ENCODE data around the gene VAV3. TPM values are rescaled to one million over a fixed set of nuclear protein-coding genes. Genes with fewer than 3 reads are reported as not detected.

VAV3 gene
- polyA plus RNA-seq, 3 donors, result 5.4 to 9.2 (median 9.0) TPM

DNA sequence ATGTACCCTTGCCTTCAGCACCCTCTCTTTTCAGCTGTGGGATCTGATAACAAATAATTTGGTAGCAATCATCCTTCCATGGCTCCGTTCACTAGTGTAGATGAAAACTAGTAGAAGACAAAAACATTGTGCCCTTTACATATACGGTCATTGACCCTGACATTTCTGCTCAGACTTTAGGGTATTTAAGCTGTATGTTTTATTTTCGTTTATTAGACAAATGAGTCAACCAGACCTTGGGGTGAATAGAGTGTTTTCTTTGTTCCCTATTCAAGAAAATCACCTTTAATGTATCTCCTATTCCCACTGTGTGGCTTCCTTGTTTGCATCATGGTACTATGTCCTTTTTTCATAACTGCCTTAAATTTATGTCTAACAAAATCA, 187.3 kb downstream of the VAV3 start:
- no peak overlapping the region for H2AFZ ChIP-seq (ENCODE audit: insufficient read depth, low read depth, low read length, poor library complexity, severe bottlenecking)
- Mint-ChIP-seq H3K4me3 (no peak overlapping the region), H3K4me1 (peaks cover 3% of the 10 kb centered on the region), H3K27ac (no peak overlapping the region), H3K27me3 (ENCODE audit: low read depth in 3 of 3) (peaks cover 0 to 2% (median 0%) of the 10 kb centered on the region in 3 donors), H3K36me3 (peaks cover 32 to 34% of the 10 kb centered on the region in 2 donors), H3K9me3 (no peaks in the 10 kb centered on the region)
- WGBS (ENCODE audit: insufficient coverage), result no CpG with 5 or more reads among the region's 3 CpGs
- no peaks in the 10 kb centered on the region for H3K79me2 ChIP-seq (ENCODE audit: insufficient read depth, low read length)
- peaks cover 8 to 21% of the 10 kb centered on the region in 2 donors for H3K36me3 ChIP-seq (replicated peaks in 1 of 2; ENCODE audit: control insufficient read depth in 1 of 2, insufficient read depth in 2 of 2, low read length in 2 of 2)
- no peak overlapping the region for H3K4me2 ChIP-seq (replicated peaks; ENCODE audit: extremely low read depth, low read length, poor library complexity, severe bottlenecking)
- peaks cover 4% of the 10 kb centered on the region for H4K20me1 ChIP-seq (ENCODE audit: insufficient read depth, low read length)
- no peak overlapping the region for H3K4me3 ChIP-seq (replicated peaks in 1 of 3; ENCODE audit: low read depth in 2 of 3, low read length in 3 of 3)
- TF ChIP-seq, protein P1, sequence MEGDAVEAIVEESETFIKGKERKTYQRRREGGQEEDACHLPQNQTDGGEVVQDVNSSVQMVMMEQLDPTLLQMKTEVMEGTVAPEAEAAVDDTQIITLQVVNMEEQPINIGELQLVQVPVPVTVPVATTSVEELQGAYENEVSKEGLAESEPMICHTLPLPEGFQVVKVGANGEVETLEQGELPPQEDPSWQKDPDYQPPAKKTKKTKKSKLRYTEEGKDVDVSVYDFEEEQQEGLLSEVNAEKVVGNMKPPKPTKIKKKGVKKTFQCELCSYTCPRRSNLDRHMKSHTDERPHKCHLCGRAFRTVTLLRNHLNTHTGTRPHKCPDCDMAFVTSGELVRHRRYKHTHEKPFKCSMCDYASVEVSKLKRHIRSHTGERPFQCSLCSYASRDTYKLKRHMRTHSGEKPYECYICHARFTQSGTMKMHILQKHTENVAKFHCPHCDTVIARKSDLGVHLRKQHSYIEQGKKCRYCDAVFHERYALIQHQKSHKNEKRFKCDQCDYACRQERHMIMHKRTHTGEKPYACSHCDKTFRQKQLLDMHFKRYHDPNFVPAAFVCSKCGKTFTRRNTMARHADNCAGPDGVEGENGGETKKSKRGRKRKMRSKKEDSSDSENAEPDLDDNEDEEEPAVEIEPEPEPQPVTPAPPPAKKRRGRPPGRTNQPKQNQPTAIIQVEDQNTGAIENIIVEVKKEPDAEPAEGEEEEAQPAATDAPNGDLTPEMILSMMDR (IDR thresholded peaks at IDR 0.05), result no peak
- DNase-seq, result no peak
- H3K27me3 ChIP-seq (ENCODE audit: control insufficient read depth in 2 of 2, insufficient read depth in 2 of 2, low read length in 2 of 2), result no peaks in the 10 kb centered on the region
- no peak overlapping the region for H3K27ac ChIP-seq (ENCODE audit: low read depth in 1 of 2, low read length in 2 of 2)
- no peaks in the 10 kb centered on the region for H3K4me1 ChIP-seq (ENCODE audit: control insufficient read depth in 1 of 2, insufficient read depth in 2 of 2, low read length in 2 of 2)
- no peak overlapping the region for H3K9ac ChIP-seq (ENCODE audit: insufficient read depth, low read length, poor library complexity, severe bottlenecking)
- intact Hi-C loops (cut with micrococcal nuclease), result no loop called here
- no peaks in the 10 kb centered on the region for H3K9me3 ChIP-seq (replicated peaks in 1 of 2; ENCODE audit: control insufficient read depth in 1 of 2, insufficient read depth in 1 of 2, low read length in 2 of 2)

DNA sequence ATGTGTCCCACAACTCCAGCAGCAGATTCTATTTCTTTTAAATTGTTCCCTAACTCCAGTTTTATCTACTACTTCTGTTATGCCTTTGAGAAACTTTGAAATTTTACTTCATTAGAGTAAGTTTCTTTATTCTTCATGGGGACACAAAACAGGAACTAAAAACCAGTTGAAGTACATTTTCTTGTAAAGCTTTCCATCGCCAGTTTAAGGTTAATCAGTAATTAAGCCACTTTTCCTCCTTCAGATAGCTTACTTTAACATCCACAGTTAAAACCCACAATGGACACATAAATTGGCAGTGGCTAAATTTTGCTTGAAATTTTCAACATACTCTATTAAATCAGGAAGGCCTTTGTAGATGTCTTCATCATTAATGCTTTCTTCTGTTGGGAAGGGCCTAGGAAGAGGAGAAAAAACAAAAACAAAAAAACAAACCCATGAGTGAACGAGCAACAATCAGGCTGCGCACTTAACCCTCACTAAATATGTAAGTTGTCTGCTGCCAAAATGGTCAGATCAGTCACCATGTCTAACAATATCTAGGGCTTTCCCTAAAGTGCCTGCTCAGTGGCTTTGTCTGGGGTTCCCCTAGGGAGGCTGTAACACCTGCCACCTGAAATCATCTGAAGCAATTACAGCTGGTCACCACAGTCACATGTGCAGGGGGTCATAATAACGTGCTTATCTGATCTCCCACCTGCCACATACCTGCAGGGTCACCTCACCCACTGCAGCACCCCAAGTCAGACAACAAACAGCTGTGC, 187.9 kb downstream of the VAV3 start:
- Mint-ChIP-seq H3K27ac (peak overlapping the region in 1 of 7 donors; percentile 5), H3K9me3 (no peaks in the 10 kb centered on the region), H3K36me3 (peaks cover 36 to 38% of the 10 kb centered on the region in 2 donors), H3K4me1 (peaks cover under 1% of the 10 kb centered on the region), H3K4me3 (no peak overlapping the region), H3K27me3 (ENCODE audit: low read depth in 3 of 3) (peaks cover 0 to 2% (median 0%) of the 10 kb centered on the region in 3 donors)
- H3K9me3 ChIP-seq (replicated peaks in 1 of 2; ENCODE audit: control insufficient read depth in 1 of 2, insufficient read depth in 1 of 2, low read length in 2 of 2), result no peaks in the 10 kb centered on the region
- H3K4me1 ChIP-seq (ENCODE audit: control insufficient read depth in 1 of 2, insufficient read depth in 2 of 2, low read length in 2 of 2), result no peaks in the 10 kb centered on the region
- H2AFZ ChIP-seq (ENCODE audit: insufficient read depth, low read depth, low read length, poor library complexity, severe bottlenecking), result no peak overlapping the region
- no peaks in the 10 kb centered on the region for H3K79me2 ChIP-seq (ENCODE audit: insufficient read depth, low read length)
- no peak overlapping the region for H3K4me2 ChIP-seq (replicated peaks; ENCODE audit: extremely low read depth, low read length, poor library complexity, severe bottlenecking)
- TF ChIP-seq, protein P1 (IDR thresholded peaks at IDR 0.05), result no peak
- no peaks in the 10 kb centered on the region for H3K27me3 ChIP-seq (ENCODE audit: control insufficient read depth in 2 of 2, insufficient read depth in 2 of 2, low read length in 2 of 2)
- H3K9ac ChIP-seq (ENCODE audit: insufficient read depth, low read length, poor library complexity, severe bottlenecking), result no peak overlapping the region
- H3K4me3 ChIP-seq (replicated peaks in 1 of 3; ENCODE audit: low read depth in 2 of 3, low read length in 3 of 3), result no peak overlapping the region
- peaks cover 3% of the 10 kb centered on the region for H4K20me1 ChIP-seq (ENCODE audit: insufficient read depth, low read length)
- intact Hi-C loops (cut with micrococcal nuclease), result no loop called here
- H3K36me3 ChIP-seq (replicated peaks in 1 of 2; ENCODE audit: control insufficient read depth in 1 of 2, insufficient read depth in 2 of 2, low read length in 2 of 2), result peaks cover 8 to 21% of the 10 kb centered on the region in 2 donors
- H3K27ac ChIP-seq (ENCODE audit: low read depth in 1 of 2, low read length in 2 of 2), result no peak overlapping the region
- no peak for DNase-seq
- 45% methylated on average over 1 of the region's 4 CpGs for WGBS (ENCODE audit: insufficient coverage)

Data from CD14-positive monocyte (primary cell).